Ecto neural progenitor cell (in vitro differentiated cells): ENCODE results near the gene RANBP1.

Experiments used
- DNase-seq: peaks from one replicate; pipeline ENCODE4 v3.0.0-alpha.2; 2018; ENCODE audit warnings: low spot score

RANBP1 gene

GRCh38 chr22:20124083-20124787 is 8.3 kb downstream of the RANBP1 start:
- DNase-seq = no peak

GRCh38 chr22:20125201-20126174 is 9.6 kb downstream of the RANBP1 start:
- no peak for DNase-seq

- DNase-seq = no peak
Measured at GRCh38 chr22:20126284-20127029, 10.6 kb downstream of the RANBP1 start.

- DNase-seq = no peak
Measured at GRCh38 chr22:20127318-20127868, 11.5 kb downstream of the RANBP1 start.

GRCh38 chr22:20127869-20128618 is 12.1 kb downstream of the RANBP1 start:
- DNase-seq = no peak

DNA sequence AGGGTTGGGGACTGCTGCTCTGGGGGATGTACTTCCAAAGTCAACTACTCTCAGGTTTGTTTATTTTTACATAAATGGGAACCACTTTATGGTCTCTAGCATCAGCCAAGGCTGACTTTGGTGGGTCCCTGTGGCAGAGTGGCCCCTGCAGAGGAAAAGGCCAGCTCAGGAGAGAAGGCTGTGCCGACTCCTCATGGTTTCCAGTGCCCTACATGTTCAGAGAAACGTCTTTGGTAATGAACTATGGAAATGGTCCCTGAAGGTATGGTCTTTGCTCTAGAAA is 12.7 kb downstream of the RANBP1 start:
- no peak for DNase-seq

GRCh38 chr22:20128902-20129746 is 13.2 kb downstream of the RANBP1 start:
- no peak for DNase-seq

DNA sequence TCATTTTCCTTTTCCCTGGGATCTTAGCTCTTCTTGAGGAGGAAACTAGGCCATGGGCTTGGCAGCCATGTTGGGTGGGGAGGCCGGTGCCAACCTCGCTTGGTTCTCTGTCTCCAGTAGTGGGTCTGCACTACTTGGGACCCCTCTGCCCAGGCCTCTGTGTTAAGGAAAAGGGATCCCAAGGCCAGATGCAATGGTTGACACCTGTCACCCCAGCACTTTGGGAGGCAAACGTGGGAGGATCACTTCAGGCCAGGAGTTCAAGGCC is 13.8 kb downstream of the RANBP1 start:
- no peak for DNase-seq

- no peak for DNase-seq
Measured at GRCh38 chr22:20130319-20130718, 14.4 kb downstream of the RANBP1 start.

DNA sequence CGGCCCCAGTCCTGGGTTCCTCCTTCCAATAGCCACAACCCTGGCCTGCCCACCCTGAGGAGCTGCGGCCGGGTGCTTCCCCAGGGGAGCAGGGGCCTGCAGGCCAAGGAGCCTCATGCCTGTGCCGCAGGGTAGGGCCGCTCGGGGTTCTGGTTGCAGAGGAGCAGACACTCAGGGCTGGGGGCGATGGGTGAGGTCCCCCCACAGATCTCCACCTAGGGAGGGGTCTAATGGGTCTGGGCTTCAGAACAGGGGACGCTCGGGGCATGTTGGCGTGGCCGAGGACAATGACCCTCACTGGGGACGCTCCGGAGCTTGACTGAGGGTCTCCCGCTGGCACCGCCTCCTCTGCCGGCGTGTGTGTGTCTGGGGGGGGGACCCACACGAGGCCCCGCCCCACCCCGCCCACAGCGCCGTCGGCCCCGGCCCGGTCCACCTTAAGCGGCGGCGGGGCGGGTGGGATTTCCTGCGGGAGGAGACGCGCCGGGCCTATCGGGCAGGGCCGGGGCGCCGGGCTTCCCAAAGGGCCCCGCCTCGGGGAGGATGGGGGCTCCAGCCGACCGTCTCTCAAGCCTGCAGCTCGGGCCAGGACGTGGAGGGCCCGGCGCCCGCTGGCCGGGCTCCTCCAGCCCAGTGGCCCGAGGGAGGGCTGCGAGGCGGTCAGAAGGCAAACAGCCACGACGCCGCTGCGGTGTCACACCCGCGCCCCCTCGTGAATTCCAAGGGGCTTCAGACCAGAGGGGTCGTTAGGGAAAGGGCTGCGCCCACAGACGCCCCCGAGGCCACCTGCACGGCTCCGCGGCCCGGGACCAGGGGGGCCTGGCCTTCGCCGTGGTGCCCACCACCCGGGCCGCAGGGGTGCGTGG is 15.1 kb downstream of the RANBP1 start:
- peak; percentile 83 for DNase-seq

GRCh38 chr22:20131597-20131858 is 15.6 kb downstream of the RANBP1 start, which contains the start of gene ZDHHC8:
TSS of gene ZDHHC8 (plus strand) at chr22:20131804. CDS start at chr22:20131948, 144 bp downstream.
- DNase-seq = no peak

DNA sequence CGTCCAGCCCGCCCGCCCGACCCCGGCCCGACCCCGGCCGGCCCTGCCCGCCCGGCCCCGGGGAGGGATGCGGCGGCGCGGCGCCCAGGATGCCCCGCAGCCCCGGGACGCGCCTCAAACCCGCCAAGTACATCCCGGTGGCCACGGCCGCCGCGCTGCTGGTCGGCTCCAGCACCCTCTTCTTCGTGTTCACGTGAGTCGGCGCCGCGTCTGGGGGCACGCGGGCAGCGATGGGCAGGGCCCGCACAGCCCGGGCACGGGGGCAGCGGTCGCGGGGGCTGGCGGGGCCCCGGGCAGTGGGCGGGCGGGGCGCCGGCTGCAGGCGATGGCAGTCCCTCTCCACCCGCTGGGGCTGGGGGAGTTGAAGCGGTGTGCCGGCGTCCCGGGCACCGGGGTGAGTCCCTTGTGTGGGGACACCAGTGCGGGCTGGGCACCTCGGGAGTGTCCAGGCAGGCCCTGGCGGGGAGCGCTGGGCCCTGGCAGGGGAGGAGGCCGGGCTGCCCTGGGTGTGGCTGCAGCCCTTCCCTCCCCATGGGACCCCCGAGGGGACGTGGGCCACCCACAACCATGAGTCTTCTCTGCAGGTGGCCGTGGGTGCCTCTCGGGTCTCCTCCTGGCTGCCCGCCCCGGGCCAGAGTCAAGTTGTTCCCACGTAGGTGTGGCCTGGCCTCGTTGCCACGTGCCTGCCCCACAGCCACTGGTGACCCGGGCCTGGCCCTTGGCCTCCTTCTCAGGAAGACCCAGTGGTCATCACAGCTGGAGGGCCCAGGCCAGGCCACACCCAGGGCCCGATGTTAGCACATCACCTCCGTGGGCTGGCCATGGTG is 16.2 kb downstream of the RANBP1 start:
- peak; percentile 62 for DNase-seq

DNA sequence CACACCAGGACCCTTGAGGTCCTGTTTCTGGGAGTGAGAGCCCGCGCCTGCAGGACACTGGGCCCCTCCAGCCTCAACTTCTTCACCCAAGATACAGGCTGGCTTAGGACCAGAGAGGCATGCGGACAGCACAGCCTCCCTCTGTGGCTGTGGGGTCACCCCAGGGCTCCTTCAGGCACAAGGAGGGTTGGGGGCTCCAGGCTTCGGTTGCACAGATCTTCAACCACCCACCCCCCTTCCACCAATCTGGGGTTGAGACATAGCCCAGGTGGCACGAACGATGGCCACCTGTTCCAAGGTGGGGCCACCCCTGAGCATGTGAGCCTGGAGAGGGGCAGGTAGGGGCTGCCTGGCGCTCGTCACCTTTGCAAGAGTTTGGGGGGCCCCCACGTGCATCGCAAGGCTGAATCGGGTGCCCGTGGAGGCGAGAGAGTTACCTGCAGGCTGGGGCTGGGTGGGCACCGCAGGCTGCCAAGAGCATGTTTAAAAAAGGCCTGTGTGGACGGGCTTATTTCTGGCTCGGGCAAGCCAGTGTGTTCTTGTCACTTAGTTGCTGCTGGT is 16.9 kb downstream of the RANBP1 start:
- no peak for DNase-seq

GRCh38 chr22:20133930-20134549 is 18.1 kb downstream of the RANBP1 start:
- DNase-seq = no peak

DNA sequence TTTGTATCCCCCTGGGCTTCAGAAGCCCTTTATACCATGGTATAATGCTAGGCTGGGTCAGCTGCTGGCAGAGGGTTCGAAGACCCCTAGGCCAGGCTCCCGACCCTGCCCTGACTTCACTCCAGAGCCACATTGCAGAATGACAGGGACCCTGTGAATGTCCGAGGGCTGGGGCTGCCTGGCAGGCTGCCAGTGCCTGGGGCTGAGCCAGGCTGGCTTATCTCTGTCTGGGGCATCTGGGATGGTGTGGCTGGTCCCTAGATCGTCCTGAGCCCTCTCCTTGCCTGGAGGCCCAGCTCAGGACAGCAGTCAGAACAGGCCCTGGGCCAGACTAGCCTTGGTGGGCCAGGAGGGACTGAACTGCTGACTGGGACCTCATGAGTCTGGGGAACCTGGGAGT is 19.4 kb downstream of the RANBP1 start:
- DNase-seq = no peak

GRCh38 chr22:20135806-20136602 is 20.1 kb downstream of the RANBP1 start:
- no peak for DNase-seq

DNA sequence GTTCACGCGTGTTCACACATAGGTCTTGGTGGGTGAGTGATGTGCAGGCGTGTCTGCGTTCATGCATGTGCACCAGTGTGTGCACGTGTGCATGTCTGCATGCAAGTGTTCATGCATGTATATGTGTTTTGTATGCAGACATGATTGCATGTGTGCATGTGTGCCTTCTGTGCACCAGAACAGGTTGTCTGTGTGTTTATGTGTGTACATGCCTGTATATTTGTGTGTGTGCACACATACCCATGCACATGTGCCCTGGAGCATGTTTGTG is 20.6 kb downstream of the RANBP1 start:
- no peak for DNase-seq

- no peak for DNase-seq
Measured at GRCh38 chr22:20137113-20137512, 21.2 kb downstream of the RANBP1 start.
